GM12878 (cell line): ENCODE data around the gene ARHGEF38. TPM values are rescaled to one million over a fixed set of nuclear protein-coding genes. Genes with fewer than 3 reads are reported as not detected.

Experiments
- CEBPB ChIP-seq, 2 experiments: fragments of 150-350 bp in 1 of 2; IDR thresholded peaks; 2 replicates each; pipeline ENCODE4 v1.6.1; 2012 to 2014; ENCODE audit warnings: low read depth in 2 of 2, low read length in 2 of 2, borderline replicate concordance in 1 of 2, inconsistent platforms in 1 of 2
- CHD2 ChIP-seq: IDR thresholded peaks from 2 replicates; pipeline ENCODE4 v1.6.1; 2011; ENCODE audit warnings: low read depth, low read length, improper control_type of control experiment, borderline replicate concordance
- HDGF ChIP-seq: fragments of 450-650 bp; IDR thresholded peaks from 2 replicates; pipeline ENCODE4 v1.6.1; 2016; ENCODE audit warnings: antibody characterized with exemption
- JUNB ChIP-seq: IDR thresholded peaks from 2 replicates; pipeline ENCODE4 v1.6.1; 2016; ENCODE audit warnings: antibody characterized with exemption, mild to moderate bottlenecking
- KLF5 ChIP-seq: fragments of 450-650 bp; IDR thresholded peaks from 2 replicates; pipeline ENCODE4 v1.6.1; 2014; ENCODE audit warnings: mild to moderate bottlenecking; ENCODE audit not compliant: partially characterized antibody
- POLR2AphosphoS2 ChIP-seq: IDR thresholded peaks from 2 replicates; pipeline ENCODE4 v1.6.1; 2011; ENCODE audit warnings: low read depth, mild to moderate bottlenecking, low read length, improper control_type of control experiment, moderate library complexity
- RAD51 ChIP-seq: fragments of 450-650 bp; IDR thresholded peaks from 2 replicates; pipeline ENCODE4 v1.6.1; 2016; ENCODE audit warnings: moderate library complexity, mild to moderate bottlenecking, inconsistent platforms
- RB1 ChIP-seq: fragments of 450-650 bp; formaldehyde crosslinking; IDR thresholded peaks from 2 replicates; pipeline ENCODE4 v1.6.1; 2017; ENCODE audit warnings: mild to moderate bottlenecking, borderline replicate concordance
- RCOR1 ChIP-seq: conservative IDR thresholded peaks from 2 replicates; pipeline ENCODE4 v1.6.1; 2012; ENCODE audit warnings: low read depth, low read length, improper control_type of control experiment
- RFX5 ChIP-seq: IDR thresholded peaks from 2 replicates; pipeline ENCODE4 v1.6.1; 2011; ENCODE audit warnings: low read depth, low read length, improper control_type of control experiment
- SMAD1 ChIP-seq: fragments of 450-650 bp; IDR thresholded peaks from 2 replicates; pipeline ENCODE4 v1.6.1; 2018; ENCODE audit warnings: mild to moderate bottlenecking, low read depth; ENCODE audit not compliant: partially characterized antibody
- STAT1 ChIP-seq: fragments of 450-650 bp; conservative IDR thresholded peaks from 2 replicates; pipeline ENCODE4 v1.6.1; 2014; ENCODE audit warnings: antibody characterized with exemption, mild to moderate bottlenecking
- SUPT20H ChIP-seq: IDR thresholded peaks from 2 replicates; pipeline ENCODE4 v1.6.1; 2011; ENCODE audit warnings: low read depth, mild to moderate bottlenecking, low read length, moderate library complexity, borderline replicate concordance; ENCODE audit not compliant: control insufficient read depth
- TCF12 ChIP-seq: IDR thresholded peaks from 2 replicates; pipeline ENCODE4 v1.6.1; 2011; ENCODE audit warnings: low read depth, mild to moderate bottlenecking, low read length
- TCF7 ChIP-seq: IDR thresholded peaks from 2 replicates; pipeline ENCODE4 v1.6.1; 2014; ENCODE audit warnings: antibody characterized with exemption, borderline replicate concordance
- YBX1 ChIP-seq: fragments of 450-650 bp; IDR thresholded peaks from 2 replicates; pipeline ENCODE4 v1.6.1; 2016; ENCODE audit warnings: antibody characterized with exemption
- ZNF217 ChIP-seq: fragments of 450-650 bp; IDR thresholded peaks from 2 replicates; pipeline ENCODE4 v1.6.1; 2017; ENCODE audit warnings: antibody characterized with exemption, mild to moderate bottlenecking
- ZNF384 ChIP-seq: IDR thresholded peaks from 2 replicates; pipeline ENCODE4 v1.6.1; 2012; ENCODE audit warnings: low read depth, mild to moderate bottlenecking, low read length, improper control_type of control experiment, borderline replicate concordance
- ZSCAN29 ChIP-seq: fragments of 450-650 bp; IDR thresholded peaks from 2 replicates; pipeline ENCODE4 v1.6.1; 2017; ENCODE audit warnings: mild to moderate bottlenecking, moderate library complexity
- polyA plus RNA-seq, 11 experiments: library from polyadenylated mRNA; depleted of rRNA in 4 of 11; unstranded in 6 of 11; stranded (reverse) in 5 of 11; fragments of >200 nt; fragmentation: Nextera tagmentation in 4 of 11; fragmentation: Illumina TruSeq in 1 of 11; extraction: Ambion mirVana in 4 of 11; extraction: Trizol in 1 of 11; gene quantifications; 1 replicate in 1 of 11; 2 replicates in 10 of 11; pipeline versions ENCODE4 v1.2.1 to v1.2.3, GENCODE V29; 2011 to 2016; ENCODE audit warnings: inconsistent platforms in 2 of 11, missing spikeins in 2 of 11, low read depth in 1 of 11
- total RNA-seq, 4 experiments: library from RNA; depleted of rRNA in 3 of 4; stranded (reverse); fragments of >200 nt in 3 of 4; fragmentation: Illumina TruSeq in 1 of 4; extraction: Trizol in 1 of 4; gene quantifications; 2 replicates each; pipeline versions ENCODE4 v1.2.1 to v1.2.3, GENCODE V29; 2013 to 2021
- TF ChIP-seq, protein P1 (sequence below): fragments of 450-650 bp; IDR thresholded peaks from 2 replicates; pipeline ENCODE4 v1.6.1; 2017; ENCODE audit warnings: borderline replicate concordance
- TF ChIP-seq, protein P2 (sequence below): fragments of 450-650 bp; IDR thresholded peaks from 2 replicates; pipeline ENCODE4 v1.6.1; 2016; ENCODE audit warnings: mild to moderate bottlenecking
- TF ChIP-seq, protein P3 (sequence below): fragments of 450-650 bp; IDR thresholded peaks from 2 replicates; pipeline ENCODE4 v1.6.1; 2018; ENCODE audit warnings: borderline replicate concordance, mild to moderate bottlenecking; ENCODE audit not compliant: partially characterized antibody
- TF ChIP-seq, protein P4 (sequence below): fragments of 450-650 bp; IDR thresholded peaks from 2 replicates; pipeline ENCODE4 v1.6.1; 2017; ENCODE audit warnings: low read depth, mild to moderate bottlenecking, moderate library complexity

ARHGEF38 gene
- total and polyA plus RNA-seq, 10 of the 15 experiments (the other 5 are each of a cell fraction or from before 2014, with no cell fraction given): 0.01 to 1.1 (median 0.09) TPM; not detected in 2

DNA sequence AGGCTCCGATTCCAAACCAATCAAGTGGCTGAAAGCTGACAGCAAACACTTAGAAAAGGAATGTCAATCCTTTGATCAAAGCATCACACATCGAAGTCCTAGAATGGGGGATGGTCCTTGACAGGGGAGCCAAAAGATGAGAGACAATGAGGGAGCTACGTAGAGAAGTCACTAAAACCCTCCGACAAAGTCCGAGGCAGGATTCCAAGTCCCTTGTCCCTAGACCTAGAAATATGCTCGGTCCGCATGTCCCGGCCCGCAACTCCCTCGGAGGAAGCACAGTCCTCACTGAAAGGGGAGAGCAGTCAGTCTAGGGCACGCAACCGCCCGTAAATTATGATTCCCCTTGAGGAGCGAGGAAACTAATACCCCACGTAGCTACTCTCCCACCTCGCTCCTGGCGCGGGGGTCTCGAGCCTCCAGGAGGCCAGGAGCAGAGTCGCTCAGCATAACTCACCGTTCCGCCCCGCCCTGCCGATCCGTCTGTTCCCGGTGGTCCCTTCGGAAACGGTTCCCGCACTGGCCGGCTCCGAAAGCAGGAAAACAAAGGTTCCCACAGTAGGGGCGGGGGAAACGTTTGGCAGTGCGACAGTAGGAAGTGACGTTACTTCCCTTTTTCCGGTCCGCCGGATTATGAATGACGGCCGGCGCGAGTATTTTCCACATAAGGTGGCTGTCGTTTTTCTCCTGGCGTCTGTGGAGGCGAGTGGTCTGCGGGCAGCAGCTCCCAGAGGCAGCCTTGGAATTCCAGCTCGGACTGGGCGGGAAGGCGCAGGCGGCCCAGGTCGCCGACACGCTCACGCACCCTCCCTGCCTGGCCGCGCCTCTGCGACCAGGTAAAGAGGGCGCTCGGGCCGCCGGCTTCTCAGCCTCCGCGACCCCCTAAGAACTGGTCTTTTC lies 156.0 kb downstream of the ARHGEF38 start, which contains the start of the genes GSTCD and INTS12 (continued):
- TF ChIP-seq YBX1: no peak
- TF ChIP-seq POLR2AphosphoS2: peak; percentile 79; the same call in 1 of the 2 replicates
- peak; percentile 90 for TF ChIP-seq RCOR1
- no peak for TF ChIP-seq HDGF
- no peak for TF ChIP-seq SMAD1
- peak; percentile 98; the same call in 1 of the 2 replicates for TF ChIP-seq RB1
- TF ChIP-seq, protein P1, sequence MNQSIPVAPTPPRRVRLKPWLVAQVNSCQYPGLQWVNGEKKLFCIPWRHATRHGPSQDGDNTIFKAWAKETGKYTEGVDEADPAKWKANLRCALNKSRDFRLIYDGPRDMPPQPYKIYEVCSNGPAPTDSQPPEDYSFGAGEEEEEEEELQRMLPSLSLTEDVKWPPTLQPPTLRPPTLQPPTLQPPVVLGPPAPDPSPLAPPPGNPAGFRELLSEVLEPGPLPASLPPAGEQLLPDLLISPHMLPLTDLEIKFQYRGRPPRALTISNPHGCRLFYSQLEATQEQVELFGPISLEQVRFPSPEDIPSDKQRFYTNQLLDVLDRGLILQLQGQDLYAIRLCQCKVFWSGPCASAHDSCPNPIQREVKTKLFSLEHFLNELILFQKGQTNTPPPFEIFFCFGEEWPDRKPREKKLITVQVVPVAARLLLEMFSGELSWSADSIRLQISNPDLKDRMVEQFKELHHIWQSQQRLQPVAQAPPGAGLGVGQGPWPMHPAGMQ: peak; percentile 86; the same call in 1 of the 2 replicates
- peak; percentile 73; the same call in 1 of the 2 replicates for TF ChIP-seq ZNF217
- no peak; the same call in 1 of the 2 replicates for TF ChIP-seq ZNF384
- no peak for TF ChIP-seq RAD51
- TF ChIP-seq KLF5: no peak
- TF ChIP-seq CHD2: peak; percentile 77
- peak; percentile 89 for TF ChIP-seq ZSCAN29
- TF ChIP-seq, protein P2, sequence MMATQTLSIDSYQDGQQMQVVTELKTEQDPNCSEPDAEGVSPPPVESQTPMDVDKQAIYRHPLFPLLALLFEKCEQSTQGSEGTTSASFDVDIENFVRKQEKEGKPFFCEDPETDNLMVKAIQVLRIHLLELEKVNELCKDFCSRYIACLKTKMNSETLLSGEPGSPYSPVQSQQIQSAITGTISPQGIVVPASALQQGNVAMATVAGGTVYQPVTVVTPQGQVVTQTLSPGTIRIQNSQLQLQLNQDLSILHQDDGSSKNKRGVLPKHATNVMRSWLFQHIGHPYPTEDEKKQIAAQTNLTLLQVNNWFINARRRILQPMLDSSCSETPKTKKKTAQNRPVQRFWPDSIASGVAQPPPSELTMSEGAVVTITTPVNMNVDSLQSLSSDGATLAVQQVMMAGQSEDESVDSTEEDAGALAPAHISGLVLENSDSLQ: peak; percentile 94
- peak; percentile 31; the same call in 1 of the 2 replicates for TF ChIP-seq JUNB
- TF ChIP-seq CEBPB (IDR thresholded peaks at IDR 0.05; ENCODE audit: borderline replicate concordance in 1 of 2, low read depth in 2 of 2, low read length in 2 of 2): no peak
- TF ChIP-seq, protein P3, sequence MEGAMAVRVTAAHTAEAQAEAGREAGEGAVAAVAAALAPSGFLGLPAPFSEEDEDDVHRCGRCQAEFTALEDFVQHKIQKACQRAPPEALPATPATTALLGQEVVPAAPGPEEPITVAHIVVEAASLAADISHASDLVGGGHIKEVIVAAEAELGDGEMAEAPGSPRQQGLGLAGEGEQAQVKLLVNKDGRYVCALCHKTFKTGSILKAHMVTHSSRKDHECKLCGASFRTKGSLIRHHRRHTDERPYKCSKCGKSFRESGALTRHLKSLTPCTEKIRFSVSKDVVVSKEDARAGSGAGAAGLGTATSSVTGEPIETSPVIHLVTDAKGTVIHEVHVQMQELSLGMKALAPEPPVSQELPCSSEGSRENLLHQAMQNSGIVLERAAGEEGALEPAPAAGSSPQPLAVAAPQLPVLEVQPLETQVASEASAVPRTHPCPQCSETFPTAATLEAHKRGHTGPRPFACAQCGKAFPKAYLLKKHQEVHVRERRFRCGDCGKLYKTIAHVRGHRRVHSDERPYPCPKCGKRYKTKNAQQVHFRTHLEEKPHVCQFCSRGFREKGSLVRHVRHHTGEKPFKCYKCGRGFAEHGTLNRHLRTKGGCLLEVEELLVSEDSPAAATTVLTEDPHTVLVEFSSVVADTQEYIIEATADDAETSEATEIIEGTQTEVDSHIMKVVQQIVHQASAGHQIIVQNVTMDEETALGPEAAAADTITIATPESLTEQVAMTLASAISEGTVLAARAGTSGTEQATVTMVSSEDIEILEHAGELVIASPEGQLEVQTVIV: no peak
- TF ChIP-seq RFX5: peak; percentile 71
- TF ChIP-seq STAT1: peak; percentile 97
- peak; percentile 89 for TF ChIP-seq TCF7
- TF ChIP-seq TCF12: peak; percentile 82
- no peak for TF ChIP-seq SUPT20H
- TF ChIP-seq, protein P4, sequence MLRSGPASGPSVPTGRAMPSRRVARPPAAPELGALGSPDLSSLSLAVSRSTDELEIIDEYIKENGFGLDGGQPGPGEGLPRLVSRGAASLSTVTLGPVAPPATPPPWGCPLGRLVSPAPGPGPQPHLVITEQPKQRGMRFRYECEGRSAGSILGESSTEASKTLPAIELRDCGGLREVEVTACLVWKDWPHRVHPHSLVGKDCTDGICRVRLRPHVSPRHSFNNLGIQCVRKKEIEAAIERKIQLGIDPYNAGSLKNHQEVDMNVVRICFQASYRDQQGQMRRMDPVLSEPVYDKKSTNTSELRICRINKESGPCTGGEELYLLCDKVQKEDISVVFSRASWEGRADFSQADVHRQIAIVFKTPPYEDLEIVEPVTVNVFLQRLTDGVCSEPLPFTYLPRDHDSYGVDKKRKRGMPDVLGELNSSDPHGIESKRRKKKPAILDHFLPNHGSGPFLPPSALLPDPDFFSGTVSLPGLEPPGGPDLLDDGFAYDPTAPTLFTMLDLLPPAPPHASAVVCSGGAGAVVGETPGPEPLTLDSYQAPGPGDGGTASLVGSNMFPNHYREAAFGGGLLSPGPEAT: peak; percentile 97
